DOHH2 (cell line): ENCODE measurements around the gene CRYBA4.

Experiments
- H3F3A ChIP-seq: fragments of 200-600 bp; sonication (generic), shearing (Covaris generic); 2 replicates; pipeline ENCODE4 v1.6.0; 2016; ENCODE audit warnings: antibody characterized with exemption, mild to moderate bottlenecking; ENCODE audit not compliant: control insufficient read depth, insufficient read depth
- H3K27ac ChIP-seq: fragments of 200-600 bp; sonication (generic); 2 replicates; pipeline ENCODE4 v1.5.1; 2014; ENCODE audit warnings: low read depth, mild to moderate bottlenecking, low read length, moderate library complexity
- H3K27me3 ChIP-seq: fragments of 200-600 bp; sonication (generic); 2 replicates; pipeline ENCODE4 v1.6.1; 2014; ENCODE audit warnings: mild to moderate bottlenecking, low read length, mixed read lengths; ENCODE audit not compliant: control insufficient read depth
- H3K36me3 ChIP-seq: fragments of 200-600 bp; sonication (generic); 2 replicates; pipeline ENCODE4 v1.6.1; 2014; ENCODE audit warnings: mild to moderate bottlenecking, low read length, moderate library complexity, mixed read lengths; ENCODE audit not compliant: control insufficient read depth
- H3K4me1 ChIP-seq: fragments of 200-600 bp; sonication (generic); 2 replicates; pipeline ENCODE4 v1.6.1; 2014; ENCODE audit warnings: mild to moderate bottlenecking, low read length, mixed read lengths; ENCODE audit not compliant: control insufficient read depth
- H3K4me2 ChIP-seq: fragments of 200-600 bp; sonication (generic); 2 replicates; pipeline ENCODE4 v1.6.0; 2014; ENCODE audit warnings: mild to moderate bottlenecking, low read length, moderate library complexity
- H3K4me3 ChIP-seq: fragments of 200-600 bp; sonication (generic); 2 replicates; pipeline ENCODE4 v1.5.1; 2014; ENCODE audit warnings: mild to moderate bottlenecking, low read length, mixed read lengths
- H3K79me2 ChIP-seq: fragments of 200-600 bp; sonication (generic); 2 replicates; pipeline ENCODE4 v1.6.1; 2014; ENCODE audit warnings: mild to moderate bottlenecking, low read length, mixed read lengths; ENCODE audit not compliant: control insufficient read depth
- H3K9me2 ChIP-seq: fragments of 200-600 bp; sonication (generic); replicated peaks from 2 replicates; pipeline ENCODE4 v1.6.1; 2014; ENCODE audit warnings: mild to moderate bottlenecking, low read length, mixed read lengths; ENCODE audit not compliant: control insufficient read depth
- H3K9me3 ChIP-seq: fragments of 200-600 bp; sonication (generic); 2 replicates; pipeline ENCODE4 v1.6.1; 2014; ENCODE audit warnings: antibody characterized with exemption, low read length, mixed read lengths; ENCODE audit not compliant: control insufficient read depth, insufficient read depth
- H4K20me1 ChIP-seq: fragments of 200-600 bp; sonication (generic); 2 replicates; pipeline ENCODE4 v1.6.0; 2014; ENCODE audit warnings: low read depth, mild to moderate bottlenecking, antibody characterized with exemption, low read length, moderate library complexity; ENCODE audit not compliant: control insufficient read depth, insufficient read depth
- CTCF ChIP-seq: fragments of 200-600 bp; sonication (generic); IDR thresholded peaks from one replicate; pipeline ENCODE4 v1.5.1; 2014; ENCODE audit warnings: antibody characterized with exemption, mild to moderate bottlenecking, low read depth, low read length; ENCODE audit not compliant: poor library complexity, severe bottlenecking
- EZH2phosphoT487 ChIP-seq: fragments of 200-600 bp; sonication (generic); IDR thresholded peaks from 2 replicates; pipeline ENCODE4 v1.6.1; 2017; ENCODE audit warnings: borderline replicate concordance, mild to moderate bottlenecking, antibody characterized with exemption, low read length, moderate library complexity, mixed read lengths

The CRYBA4 gene

GRCh38 chr22:26609287-26609686, 12.5 kb upstream of the CRYBA4 start:
- Histone ChIP-seq H3K36me3 (no peaks in the 10 kb centered on the region), H3K4me1 (peaks cover 11% of the 10 kb centered on the region), H3K27me3 (peaks cover 19% of the 10 kb centered on the region), H3K79me2 (no peaks in the 10 kb centered on the region), H3F3A (no peaks in the 10 kb centered on the region), H3K4me3 (no peak overlapping the region), H3K27ac (no peak overlapping the region), H3K9me3 (no peaks in the 10 kb centered on the region), H3K4me2 (no peak overlapping the region), H3K9me2 (no peaks in the 10 kb centered on the region), H4K20me1 (no peaks in the 10 kb centered on the region)
- TF ChIP-seq CTCF: no peak
- TF ChIP-seq EZH2phosphoT487: no peak

GRCh38 chr22:26610072-26610958, 11.4 kb upstream of the CRYBA4 start:
- H3K4me3 ChIP-seq: no peak overlapping the region
- no peaks in the 10 kb centered on the region for H3K9me3 ChIP-seq
- no peaks in the 10 kb centered on the region for H4K20me1 ChIP-seq
- H3K9me2 ChIP-seq: no peaks in the 10 kb centered on the region
- H3K27ac ChIP-seq: no peak overlapping the region
- 0 out of 2 replicates have a peak overlapping the region, but pooled peaks have one; percentile 17 for H3K4me2 ChIP-seq
- H3K4me1 ChIP-seq: peaks cover 21% of the 10 kb centered on the region
- H3K27me3 ChIP-seq: peaks cover 21% of the 10 kb centered on the region
- no peaks in the 10 kb centered on the region for H3K36me3 ChIP-seq
- no peaks in the 10 kb centered on the region for H3K79me2 ChIP-seq
- TF ChIP-seq EZH2phosphoT487 (no peak), CTCF (no peak)
- H3F3A ChIP-seq: no peaks in the 10 kb centered on the region

- no peaks in the 10 kb centered on the region for H4K20me1 ChIP-seq
- H3K4me3 ChIP-seq: no peak overlapping the region
- H3F3A ChIP-seq: no peaks in the 10 kb centered on the region
- H3K4me1 ChIP-seq: peaks cover 28% of the 10 kb centered on the region
- no peak for TF ChIP-seq CTCF
- no peak for TF ChIP-seq EZH2phosphoT487
- no peaks in the 10 kb centered on the region for H3K9me3 ChIP-seq
- H3K79me2 ChIP-seq: no peaks in the 10 kb centered on the region
- no peaks in the 10 kb centered on the region for H3K36me3 ChIP-seq
- no peak overlapping the region for H3K4me2 ChIP-seq
- peaks cover 21% of the 10 kb centered on the region for H3K27me3 ChIP-seq
- no peaks in the 10 kb centered on the region for H3K9me2 ChIP-seq
- H3K27ac ChIP-seq: no peak overlapping the region
Measured at GRCh38 chr22:26610996-26611395, 10.8 kb upstream of the CRYBA4 start.
